Hematopoietic multipotent progenitor cell treated with erythropoietin and hydrocortisone succinate and interleukin-3 and kit ligand, for 6 days (in vitro differentiated cells): ENCODE results near the gene HSPB6.
"Not testable (repeated sequence)": the region's sequence is repeated elsewhere in the genome, so short reads cannot be mapped to it uniquely, and the experiment has no call there.

Experiments used
- DNase-seq: peaks from one replicate; pipeline ENCODE4 v3.0.0-alpha.2; 2015

The HSPB6 gene

GRCh38 chr19:35785339-35785627 lies 28.5 kb upstream of the HSPB6 start:
- no peak for DNase-seq

- no peak for DNase-seq
Measured at GRCh38 chr19:35784503-35785338, 27.9 kb upstream of the HSPB6 start.

GRCh38 chr19:35783469-35784434 lies 26.9 kb upstream of the HSPB6 start:
- DNase-seq = no peak

- no peak for DNase-seq
Measured at GRCh38 chr19:35782589-35782988, 25.8 kb upstream of the HSPB6 start.

- DNase-seq = no peak
Measured at GRCh38 chr19:35781650-35782049, 24.8 kb upstream of the HSPB6 start.

GRCh38 chr19:35780717-35781116 lies 23.9 kb upstream of the HSPB6 start:
- no peak for DNase-seq

- DNase-seq = no peak
Measured at GRCh38 chr19:35780058-35780457, 23.2 kb upstream of the HSPB6 start.

- DNase-seq = no peak
Measured at GRCh38 chr19:35779033-35779432, 22.2 kb upstream of the HSPB6 start.

- no peak for DNase-seq
Measured at GRCh38 chr19:35777961-35778360, 21.1 kb upstream of the HSPB6 start.

GRCh38 chr19:35777086-35777841 lies 20.4 kb upstream of the HSPB6 start:
- no peak for DNase-seq

- no peak for DNase-seq
Measured at GRCh38 chr19:35776102-35776788, 19.4 kb upstream of the HSPB6 start.

- peak; percentile 100 for DNase-seq
Measured at GRCh38 chr19:35775298-35776101, 18.7 kb upstream of the HSPB6 start, which contains the start of gene ARHGAP33. Gene ARHGAP33, plus strand, starts transcription at chr19:35775564. Its CDS starts 95 bp downstream, at chr19:35775659.

GRCh38 chr19:35775046-35775297 lies 18.1 kb upstream of the HSPB6 start:
- DNase-seq = no peak

- no peak for DNase-seq
Measured at GRCh38 chr19:35774274-35775045, 17.6 kb upstream of the HSPB6 start.

GRCh38 chr19:35773020-35773806 lies 16.4 kb upstream of the HSPB6 start:
- no peak for DNase-seq

- not testable (repeated sequence) for DNase-seq
Measured at GRCh38 chr19:35772362-35772761, 15.5 kb upstream of the HSPB6 start.

GRCh38 chr19:35768082-35768421 lies 11.2 kb upstream of the HSPB6 start:
- no peak for DNase-seq

GRCh38 chr19:35767288-35768081 lies 10.7 kb upstream of the HSPB6 start:
- DNase-seq = no peak

GRCh38 chr19:35766571-35767104 lies 9.8 kb upstream of the HSPB6 start:
- no peak for DNase-seq
